Thyroid gland (tissue), 4 donors: Measurements from ENCODE around the gene CTDSP2.

Experiments used
- CTCF ChIP-seq, 6 experiments: fragments of 200-600 bp in 3 of 6; fragments of 450-650 bp in 3 of 6; sonication (generic) in 3 of 6; IDR thresholded peaks; one replicate each; pipeline ENCODE4 v1.5.1; 2016 to 2019; ENCODE audit warnings: antibody characterized with exemption in 6 of 6, mild to moderate bottlenecking in 2 of 6, inconsistent platforms in 1 of 6, moderate library complexity in 1 of 6
- POLR2A ChIP-seq, 2 donors: fragments of 450-650 bp; IDR thresholded peaks; one replicate each; pipeline ENCODE4 v1.6.1; 2017; ENCODE audit warnings: antibody characterized with exemption in 2 of 2, mild to moderate bottlenecking in 2 of 2, moderate library complexity in 1 of 2

GRCh38 chr12:57885207-57885606 lies 38.7 kb upstream of the CTDSP2 start:
- no peak for TF ChIP-seq CTCF (IDR thresholded peaks at IDR 0.05)
- no peak for TF ChIP-seq POLR2A (IDR thresholded peaks at IDR 0.05)
